NCI-H1417 (cell line): ENCODE data around the gene RPL29.

ENCODE experiments used
- DNase-seq, 3 experiments: peaks; one replicate each; lab custom pipeline; 2025; lab: John Stamatoyannopoulos, UW

Gene RPL29

DNA sequence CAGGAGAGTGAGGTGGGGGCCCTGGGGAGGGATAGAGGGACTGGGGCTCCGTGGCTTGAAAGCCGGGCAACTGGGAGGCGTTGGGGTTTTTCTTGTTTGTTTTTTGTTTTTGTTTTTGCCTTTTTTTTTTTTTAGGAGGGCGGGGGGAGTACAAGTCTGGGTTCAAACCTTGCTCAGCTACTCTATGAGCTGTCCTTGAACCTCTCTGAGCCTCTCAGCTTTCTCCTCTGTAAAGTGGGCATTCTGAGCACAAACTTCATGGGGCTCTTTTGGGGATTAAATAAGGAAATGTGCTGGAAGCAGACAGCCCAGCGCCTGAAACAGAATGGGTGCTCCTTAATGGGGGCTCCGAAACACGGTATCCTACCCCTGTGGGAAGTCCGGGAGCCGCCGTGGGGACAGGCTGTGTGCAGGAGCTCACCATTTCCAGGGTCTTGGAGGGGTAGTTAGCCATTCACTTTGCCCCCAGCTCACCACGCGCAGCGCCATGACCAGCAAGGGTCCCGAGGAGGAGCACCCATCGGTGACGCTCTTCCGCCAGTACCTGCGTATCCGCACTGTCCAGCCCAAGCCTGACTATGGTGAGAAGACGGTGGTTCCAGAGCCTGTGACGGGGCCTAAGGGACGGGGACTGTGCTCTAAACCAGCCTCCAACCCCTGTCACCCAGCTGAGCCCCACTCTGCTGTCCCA, 12.0 kb downstream of the RPL29 start:
- no peak for DNase-seq

DNA sequence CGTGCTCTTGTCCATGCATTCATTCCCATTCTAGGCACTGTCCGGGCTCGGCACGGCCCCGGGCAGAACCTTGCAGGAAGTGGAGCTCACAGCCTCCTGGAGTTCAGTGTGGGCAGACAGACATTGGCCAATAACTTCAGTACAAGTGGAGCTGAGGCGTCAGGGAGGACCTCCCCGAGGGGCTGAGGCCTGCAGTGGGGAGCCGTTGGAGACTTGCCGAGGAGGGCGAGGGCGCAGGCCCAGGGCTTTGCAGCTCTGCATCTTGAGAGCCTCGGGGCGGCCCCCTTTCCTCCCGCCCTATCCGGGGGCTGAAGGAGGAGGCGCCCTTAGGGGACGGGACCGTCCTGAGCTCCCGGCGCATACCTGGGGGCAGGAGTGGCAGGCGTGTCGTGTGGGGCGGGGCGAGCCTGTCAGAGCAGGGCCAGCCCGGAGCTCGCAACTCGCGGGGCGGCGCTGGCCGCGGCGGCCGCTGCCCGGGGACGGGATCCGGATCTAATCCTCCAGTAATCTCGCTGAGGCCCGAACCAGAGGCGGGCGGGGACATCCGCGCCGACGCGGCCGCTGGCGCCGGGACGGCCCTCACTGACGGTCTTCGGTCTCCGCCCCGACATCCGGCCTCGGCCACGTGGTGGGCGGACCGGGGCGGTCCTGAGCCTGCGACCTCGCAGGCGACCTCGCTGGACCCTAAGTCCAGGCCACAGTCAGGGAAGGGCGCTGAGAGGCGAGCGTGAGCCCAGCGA, 12.7 kb downstream of the RPL29 start, which contains the start of gene ACY1:
ACY1 (plus strand) TSS at position 698 of the 740 bp plus-strand sequence. CDS start 530 bp downstream, outside the sequence.
- DNase-seq: peak; percentile 23 to 66 (median 62)

DNA sequence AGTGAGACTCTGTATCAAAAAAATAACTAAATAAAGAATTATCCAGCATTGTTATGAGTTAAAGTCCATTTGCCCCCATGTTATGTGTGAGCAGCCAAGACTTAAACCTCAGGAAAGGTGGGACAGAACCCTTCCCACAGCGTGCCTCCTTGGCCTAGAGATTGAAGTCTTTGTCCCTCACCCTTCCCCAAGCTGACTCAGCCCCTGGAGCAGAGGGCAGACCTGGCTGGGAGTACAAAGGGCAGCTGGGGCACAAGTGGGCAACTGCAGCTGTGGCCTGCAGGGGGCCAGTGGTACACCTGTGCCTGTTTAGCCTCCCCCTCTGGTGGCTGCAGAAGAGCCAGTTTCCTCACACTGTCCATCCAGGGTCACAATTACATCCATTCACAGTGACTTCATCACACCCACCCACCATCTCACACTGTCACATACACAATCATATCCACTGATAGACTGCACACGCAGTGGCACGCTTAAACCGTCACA, 13.3 kb downstream of the RPL29 start:
- peak in 2 of 3 experiments; percentile 59 to 79 for DNase-seq

GRCh38 chr3:51980253-51980652, 15.4 kb downstream of the RPL29 start:
- no peak for DNase-seq

DNA sequence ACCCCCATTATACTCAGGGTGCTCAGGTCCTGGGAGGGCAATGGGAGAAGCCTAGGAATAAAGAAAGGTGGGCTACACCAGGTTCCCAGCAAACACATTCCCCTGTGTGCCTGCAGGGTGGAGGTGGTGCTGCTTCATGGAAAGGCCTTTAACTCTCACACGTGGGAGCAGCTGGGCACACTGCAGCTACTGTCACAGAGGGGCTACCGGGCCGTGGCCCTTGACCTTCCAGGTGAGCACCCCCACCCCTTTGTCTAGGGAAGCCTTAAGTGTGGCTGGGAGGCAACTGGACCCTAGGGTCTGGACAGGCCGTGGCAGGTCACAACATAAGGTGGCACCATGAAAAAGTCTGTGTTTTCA, 17.6 kb downstream of the RPL29 start:
- DNase-seq: no peak

DNA sequence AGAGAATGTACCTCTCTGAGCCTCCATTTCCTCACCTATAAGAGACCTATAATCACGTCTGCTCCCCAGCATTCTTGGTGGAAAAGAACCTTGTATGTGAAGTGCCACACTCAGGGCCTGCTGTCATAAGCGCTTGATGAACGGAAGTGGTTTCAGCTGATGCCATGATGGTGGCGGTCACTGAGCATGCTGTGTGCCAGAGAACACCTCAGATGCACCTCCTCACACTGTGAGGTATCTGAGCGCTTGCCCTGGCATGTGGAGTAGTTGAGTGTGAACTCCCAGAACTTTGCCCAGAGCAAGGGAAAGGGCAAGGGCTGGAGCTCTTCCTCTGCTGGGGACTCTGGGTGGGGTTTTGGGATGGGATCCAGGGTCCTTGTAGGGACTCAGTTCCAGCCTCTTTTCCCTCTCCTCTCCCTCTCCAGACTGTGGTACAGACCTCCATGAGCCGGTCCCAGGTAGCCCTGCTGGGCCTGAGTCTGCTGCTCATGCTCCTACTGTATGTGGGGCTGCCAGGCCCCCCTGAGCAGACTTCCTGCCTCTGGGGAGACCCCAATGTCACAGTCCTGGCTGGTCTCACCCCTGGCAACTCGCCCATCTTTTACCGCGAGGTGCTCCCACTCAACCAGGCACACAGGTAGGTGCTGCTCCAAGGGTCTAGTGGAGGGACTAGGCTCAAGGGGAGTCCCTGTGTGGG, 18.1 kb downstream of the RPL29 start:
- no peak for DNase-seq

GRCh38 chr3:51975852-51976549, 19.7 kb downstream of the RPL29 start:
- DNase-seq: peak in 2 of 3 experiments; percentile 51 to 78

GRCh38 chr3:51974963-51975851, 20.5 kb downstream of the RPL29 start, which contains the start of gene ABHD14A:
ABHD14A (plus strand) TSS chr3:51975064; CDS start chr3:51975136, 72 bp downstream.
- DNase-seq: peak; percentile 41 to 72 (median 70)

GRCh38 chr3:51974277-51974962, 21.3 kb downstream of the RPL29 start:
- DNase-seq: peak in 1 of 3 experiments; percentile 56

GRCh38 chr3:51971350-51971749, 24.3 kb downstream of the RPL29 start:
- DNase-seq: no peak

GRCh38 chr3:51970606-51971300, 24.9 kb downstream of the RPL29 start:
- DNase-seq: peak in 1 of 3 experiments; percentile 3

GRCh38 chr3:51969841-51970240, 25.9 kb downstream of the RPL29 start:
- DNase-seq: no peak

GRCh38 chr3:51968883-51969678, 26.6 kb downstream of the RPL29 start:
- peak in 1 of 3 experiments; percentile 5 for DNase-seq

- peak in 2 of 3 experiments; percentile 45 to 72 for DNase-seq
Measured at GRCh38 chr3:51968170-51968775, 27.4 kb downstream of the RPL29 start.

DNA sequence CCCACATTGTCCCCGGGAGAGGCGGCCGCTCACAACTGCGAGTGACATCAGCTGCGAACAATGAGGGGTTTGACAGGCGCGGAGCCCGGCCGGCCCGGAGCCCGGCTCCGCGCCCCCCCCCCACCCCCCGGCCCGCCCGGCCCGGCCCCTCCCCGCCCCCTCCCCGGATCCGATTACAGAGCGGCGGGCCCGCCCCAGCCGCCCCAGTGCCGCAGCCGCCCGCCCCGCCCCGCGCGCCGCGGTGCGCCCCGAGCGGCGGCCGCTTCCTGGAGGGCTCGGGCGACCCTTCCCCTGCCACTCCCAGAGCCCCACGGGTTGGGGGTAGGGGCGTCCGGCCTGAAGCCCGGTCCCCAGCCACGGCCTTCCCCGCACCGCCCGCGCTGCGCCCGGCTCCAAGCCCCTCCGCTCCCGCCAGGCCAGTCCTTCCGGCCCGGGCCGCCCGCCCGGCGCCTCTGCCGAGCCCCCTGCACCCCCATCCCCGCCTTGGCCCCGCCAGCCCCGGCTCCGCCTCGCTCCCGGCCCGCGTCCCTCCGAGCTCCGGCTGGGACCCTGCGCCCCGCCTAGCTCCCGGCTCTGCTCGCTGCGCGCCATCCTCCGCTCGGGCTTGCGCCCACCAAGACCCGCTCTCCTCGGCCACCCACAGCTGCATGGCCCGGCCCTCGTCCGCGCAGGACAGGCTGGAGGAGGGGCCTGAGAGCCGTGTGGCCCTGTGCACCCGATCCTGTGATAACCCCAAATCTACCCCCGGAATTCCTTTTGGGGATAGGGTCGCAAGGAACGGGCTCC, 28.1 kb downstream of the RPL29 start, which contains the start of gene PCBP4:
PCBP4 (minus strand) TSS at position 71 of the 786 bp plus-strand sequence. CDS start 6,214 bp downstream, outside the sequence.
- peak; percentile 12 to 42 (median 35) for DNase-seq

DNA sequence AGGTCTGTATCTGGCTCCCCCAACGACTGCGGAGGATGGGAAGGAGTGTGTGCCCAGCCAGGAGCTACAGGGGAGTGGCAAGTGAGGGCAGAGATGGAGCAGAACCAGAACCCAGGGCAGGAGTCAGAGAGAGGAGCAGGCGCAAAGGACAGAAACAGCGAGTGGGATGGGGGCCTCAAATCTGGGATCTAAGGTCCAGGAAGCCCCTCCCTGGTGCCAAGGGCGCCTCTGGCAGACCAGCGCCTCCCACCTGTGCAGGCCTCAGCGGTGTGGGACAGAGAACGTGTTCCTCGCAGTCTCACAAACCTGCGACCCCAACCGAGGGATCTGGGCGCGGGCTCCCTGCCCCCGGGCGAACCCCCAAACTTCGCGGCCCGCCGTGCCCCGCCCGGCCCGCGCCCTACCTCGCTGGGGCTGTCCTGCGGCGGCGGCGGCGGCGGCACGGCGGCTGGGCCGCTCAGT, 28.7 kb downstream of the RPL29 start:
- DNase-seq: peak in 2 of 3 experiments; percentile 27 to 36

DNA sequence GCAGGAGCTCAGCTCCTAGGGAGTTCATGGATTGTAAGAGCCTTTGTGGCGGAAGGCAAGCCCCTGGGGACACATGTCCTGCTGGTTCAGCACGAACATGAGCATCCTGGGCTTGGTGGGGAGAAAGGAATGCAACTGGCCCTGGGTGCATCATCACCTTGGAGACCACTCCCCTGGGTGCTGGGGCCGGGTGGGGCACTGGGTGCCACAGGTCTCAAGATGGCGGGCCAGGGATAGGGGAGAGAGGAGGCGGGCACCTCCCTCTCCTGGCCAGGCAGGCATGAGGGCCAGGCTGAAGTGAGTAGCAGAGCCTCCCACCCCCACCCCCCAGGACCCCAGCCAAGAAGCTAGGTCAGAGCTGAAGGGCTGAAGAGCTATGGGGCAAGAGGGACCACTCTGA, 29.2 kb downstream of the RPL29 start:
- no peak for DNase-seq
